Measurements from ENCODE around the gene ARHGAP15.

GRCh38 chr2:143151111-143151752 is 22.0 kb downstream of the ARHGAP15 start:
- no peak for TF ChIP-seq CTCF (conservative IDR thresholded peaks at IDR 0.05 in 1 of 2, IDR thresholded peaks at IDR 0.05 in 1 of 2; ENCODE audit: low read depth in 1 of 2, low read length in 2 of 2)
- TF ChIP-seq EZH2 (IDR thresholded peaks at IDR 0.05; ENCODE audit: low read length, missing control alignments), result no peak

Measured in fibroblast of lung (primary cell).